Cardiac fibroblast (primary cell): Measurements from ENCODE around the gene ZBTB6.
A peak's percentile ranks its signal among the peaks of the same experiment; 100 is the strongest.

Experiments used
- DNase-seq, 2 donors: peaks; one replicate each; pipeline versions ENCODE4 v3.0.0 to v3.0.0-alpha.2; 2010; ENCODE audit warnings: low read depth in 2 of 2
- H3K4me3 ChIP-seq, 2 donors: replicated peaks in 1 of 2; 1 replicate in 1 of 2; 2 replicates in 1 of 2; pipeline ENCODE4 v1.5.1; 2011; ENCODE audit warnings: low read depth in 2 of 2, low read length in 2 of 2, mild to moderate bottlenecking in 2 of 2, moderate library complexity in 1 of 2
- TF ChIP-seq, protein P1 (sequence below): IDR thresholded peaks from one replicate; pipeline ENCODE4 v1.5.1; 2011; ENCODE audit warnings: low read depth, mild to moderate bottlenecking, low read length, inconsistent platforms

The ZBTB6 gene

DNA sequence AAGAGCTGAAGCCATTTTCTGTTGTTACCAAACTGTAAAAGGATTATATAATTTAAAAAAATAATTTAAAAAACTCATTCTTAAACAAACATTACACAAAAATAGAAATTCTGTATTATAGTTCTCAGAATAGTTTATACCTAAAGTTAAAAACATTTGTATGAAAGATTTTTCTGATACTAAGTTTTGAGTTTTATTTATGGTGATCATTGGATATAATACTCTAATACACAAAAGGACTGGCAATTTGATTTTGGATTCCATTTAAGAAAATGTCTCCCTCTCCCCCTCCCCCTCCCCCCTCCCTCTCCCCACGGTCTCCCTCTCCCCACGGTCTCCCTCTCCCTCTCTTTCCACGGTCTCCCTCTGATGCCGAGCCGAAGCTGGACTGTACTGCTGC, 47.0 kb downstream of the ZBTB6 start:
- no peak overlapping the region for H3K4me3 ChIP-seq
- TF ChIP-seq, protein P1, sequence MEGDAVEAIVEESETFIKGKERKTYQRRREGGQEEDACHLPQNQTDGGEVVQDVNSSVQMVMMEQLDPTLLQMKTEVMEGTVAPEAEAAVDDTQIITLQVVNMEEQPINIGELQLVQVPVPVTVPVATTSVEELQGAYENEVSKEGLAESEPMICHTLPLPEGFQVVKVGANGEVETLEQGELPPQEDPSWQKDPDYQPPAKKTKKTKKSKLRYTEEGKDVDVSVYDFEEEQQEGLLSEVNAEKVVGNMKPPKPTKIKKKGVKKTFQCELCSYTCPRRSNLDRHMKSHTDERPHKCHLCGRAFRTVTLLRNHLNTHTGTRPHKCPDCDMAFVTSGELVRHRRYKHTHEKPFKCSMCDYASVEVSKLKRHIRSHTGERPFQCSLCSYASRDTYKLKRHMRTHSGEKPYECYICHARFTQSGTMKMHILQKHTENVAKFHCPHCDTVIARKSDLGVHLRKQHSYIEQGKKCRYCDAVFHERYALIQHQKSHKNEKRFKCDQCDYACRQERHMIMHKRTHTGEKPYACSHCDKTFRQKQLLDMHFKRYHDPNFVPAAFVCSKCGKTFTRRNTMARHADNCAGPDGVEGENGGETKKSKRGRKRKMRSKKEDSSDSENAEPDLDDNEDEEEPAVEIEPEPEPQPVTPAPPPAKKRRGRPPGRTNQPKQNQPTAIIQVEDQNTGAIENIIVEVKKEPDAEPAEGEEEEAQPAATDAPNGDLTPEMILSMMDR: no peak
- no peak for DNase-seq

DNA sequence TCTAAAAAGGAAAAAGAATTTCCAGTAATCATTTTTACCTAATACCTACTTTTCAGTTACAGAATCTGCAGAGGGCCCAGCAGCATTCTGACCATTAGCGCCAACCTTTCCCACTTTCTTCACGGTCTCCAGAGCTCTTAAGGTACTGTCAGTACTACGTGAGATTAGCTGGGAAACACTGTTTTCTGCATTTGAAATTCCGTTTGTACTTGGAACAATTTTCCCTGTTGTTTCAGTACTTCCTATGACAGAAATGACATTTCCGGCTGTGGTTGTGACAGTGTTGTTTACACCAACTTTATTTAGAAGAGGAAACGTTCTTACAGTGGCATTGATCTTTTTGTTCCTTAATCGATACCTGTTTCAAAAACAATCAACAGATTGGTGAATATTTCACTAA, 47.8 kb downstream of the ZBTB6 start:
- TF ChIP-seq, protein P1: no peak
- no peak for DNase-seq
- H3K4me3 ChIP-seq: no peak overlapping the region

DNA sequence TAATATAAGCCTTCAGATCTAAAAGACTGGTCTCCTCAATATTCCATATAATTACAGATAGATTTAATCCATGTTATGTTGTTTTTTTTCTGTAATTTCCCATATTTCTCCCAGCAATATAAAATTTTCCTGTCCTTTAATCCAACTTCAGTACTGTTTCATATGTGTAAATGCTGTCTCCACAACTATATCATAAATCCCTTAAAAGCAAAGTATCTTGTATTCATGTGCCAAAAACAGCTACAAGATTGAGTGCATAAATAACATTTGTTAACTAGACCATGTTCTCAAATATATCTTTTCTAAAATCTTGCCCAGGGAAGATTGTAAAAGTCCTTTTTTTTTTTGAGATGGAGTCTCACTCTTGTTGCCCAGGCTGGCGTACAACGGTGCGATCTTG, 49.7 kb downstream of the ZBTB6 start:
- H3K4me3 ChIP-seq: no peak overlapping the region
- TF ChIP-seq, protein P1: no peak
- no peak for DNase-seq

DNA sequence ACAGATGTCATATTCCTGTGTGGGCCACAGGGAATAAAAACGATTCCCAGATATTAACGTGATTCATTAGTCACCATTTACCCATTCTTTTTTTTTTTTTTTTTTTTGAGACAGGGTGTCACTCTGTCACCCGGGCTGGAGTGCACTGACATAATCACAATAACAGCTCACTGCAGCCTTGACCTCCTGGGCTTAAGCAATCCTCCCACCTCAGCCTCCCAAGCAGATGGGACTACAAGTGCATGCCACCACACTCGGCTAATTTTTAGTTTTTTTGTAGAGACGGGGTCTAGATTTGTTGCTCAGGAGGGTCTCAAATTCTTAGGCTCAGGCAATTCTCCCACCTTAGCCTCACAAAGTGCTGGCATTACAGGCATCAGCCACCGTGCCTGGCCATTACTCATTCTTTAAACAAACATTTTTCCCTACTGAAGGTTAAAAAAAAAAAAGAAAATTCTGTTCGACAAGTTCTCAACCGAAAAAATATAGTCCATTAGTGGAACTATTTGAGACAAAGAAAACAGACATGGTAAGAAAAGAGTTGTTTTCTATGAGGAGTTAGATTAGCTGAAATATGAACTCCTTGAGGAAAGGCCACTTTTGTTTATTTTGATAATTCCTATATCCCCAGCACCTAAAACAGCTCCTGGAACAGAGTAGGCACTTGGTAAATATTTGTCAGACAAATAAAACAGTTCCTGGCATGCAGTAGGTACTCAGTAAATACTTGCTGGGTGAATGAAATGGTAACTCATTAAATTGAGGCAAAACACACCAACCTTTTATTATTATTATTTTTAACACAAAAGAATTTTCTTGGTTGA, 52.6 kb downstream of the ZBTB6 start:
- DNase-seq: peak in 1 of 2 donors; percentile 8
- H3K4me3 ChIP-seq: no peak overlapping the region
- TF ChIP-seq, protein P1: no peak
